ENCODE data around the gene FLAD1.

DNA sequence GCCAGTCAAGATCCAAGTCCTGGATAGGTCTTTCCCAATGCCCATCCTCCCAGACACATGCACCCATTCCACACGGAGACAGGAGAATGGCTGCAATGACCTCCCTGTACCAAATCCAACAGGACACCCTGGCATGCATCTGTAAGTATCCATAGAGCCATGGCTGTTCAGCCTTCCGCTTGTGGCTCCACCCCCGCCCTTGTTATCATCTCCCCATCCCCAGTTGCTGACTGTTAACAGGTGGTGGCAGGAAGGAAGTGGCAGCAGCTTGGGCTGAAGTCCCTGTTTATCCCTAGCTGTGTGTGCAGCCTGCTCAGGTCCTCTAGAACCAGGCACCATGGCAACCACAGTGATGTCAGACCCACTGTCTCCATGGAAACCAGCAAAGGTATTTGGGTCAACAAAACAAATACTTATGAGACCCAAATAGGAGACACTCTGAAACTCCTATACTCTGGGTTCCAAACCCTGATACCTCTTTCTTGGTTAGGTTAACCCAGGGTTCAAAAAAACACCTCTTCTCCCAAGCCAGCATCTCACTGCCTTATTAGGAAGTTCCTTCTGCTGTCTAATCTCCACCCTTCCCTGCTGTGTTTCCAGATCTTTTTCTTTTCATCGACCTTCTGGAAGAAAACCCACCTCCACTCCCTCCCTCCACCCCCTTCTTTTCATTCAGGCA, 28.0 kb upstream of the FLAD1 start:
- TF ChIP-seq, protein P1, sequence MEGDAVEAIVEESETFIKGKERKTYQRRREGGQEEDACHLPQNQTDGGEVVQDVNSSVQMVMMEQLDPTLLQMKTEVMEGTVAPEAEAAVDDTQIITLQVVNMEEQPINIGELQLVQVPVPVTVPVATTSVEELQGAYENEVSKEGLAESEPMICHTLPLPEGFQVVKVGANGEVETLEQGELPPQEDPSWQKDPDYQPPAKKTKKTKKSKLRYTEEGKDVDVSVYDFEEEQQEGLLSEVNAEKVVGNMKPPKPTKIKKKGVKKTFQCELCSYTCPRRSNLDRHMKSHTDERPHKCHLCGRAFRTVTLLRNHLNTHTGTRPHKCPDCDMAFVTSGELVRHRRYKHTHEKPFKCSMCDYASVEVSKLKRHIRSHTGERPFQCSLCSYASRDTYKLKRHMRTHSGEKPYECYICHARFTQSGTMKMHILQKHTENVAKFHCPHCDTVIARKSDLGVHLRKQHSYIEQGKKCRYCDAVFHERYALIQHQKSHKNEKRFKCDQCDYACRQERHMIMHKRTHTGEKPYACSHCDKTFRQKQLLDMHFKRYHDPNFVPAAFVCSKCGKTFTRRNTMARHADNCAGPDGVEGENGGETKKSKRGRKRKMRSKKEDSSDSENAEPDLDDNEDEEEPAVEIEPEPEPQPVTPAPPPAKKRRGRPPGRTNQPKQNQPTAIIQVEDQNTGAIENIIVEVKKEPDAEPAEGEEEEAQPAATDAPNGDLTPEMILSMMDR (tag by site-specific recombination; IDR thresholded peaks at IDR 0.05) = no peak
- no peak for TF ChIP-seq ZNF350 (tag by site-specific recombination; IDR thresholded peaks at IDR 0.05)

Data from HEK293 (cell line).